HS-27A (cell line): Measurements from ENCODE around the gene ARHGEF2.

Experiments
- DNase-seq: peaks from one replicate; pipeline ENCODE4 v3.0.0-alpha.2; 2012; ENCODE audit warnings: low read depth, missing footprints

ARHGEF2 gene

GRCh38 chr1:155971910-155972809 is 6.2 kb downstream of the ARHGEF2 start:
- no peak for DNase-seq

- no peak for DNase-seq
Observed at GRCh38 chr1:155970531-155971167, 7.7 kb downstream of the ARHGEF2 start.

GRCh38 chr1:155969377-155969791 is 9.0 kb downstream of the ARHGEF2 start:
- no peak for DNase-seq

GRCh38 chr1:155968670-155969069 is 9.7 kb downstream of the ARHGEF2 start:
- no peak for DNase-seq

GRCh38 chr1:155968051-155968400 is 10.3 kb downstream of the ARHGEF2 start:
- no peak for DNase-seq

GRCh38 chr1:155967341-155968050 is 10.9 kb downstream of the ARHGEF2 start:
- no peak for DNase-seq

GRCh38 chr1:155966750-155967149 is 11.6 kb downstream of the ARHGEF2 start:
- no peak for DNase-seq

GRCh38 chr1:155966135-155966534 is 12.2 kb downstream of the ARHGEF2 start:
- DNase-seq: no peak

GRCh38 chr1:155964193-155964592 is 14.2 kb downstream of the ARHGEF2 start:
- no peak for DNase-seq

- no peak for DNase-seq
Observed at GRCh38 chr1:155962599-155963211, 15.6 kb downstream of the ARHGEF2 start.

GRCh38 chr1:155961937-155962336 is 16.4 kb downstream of the ARHGEF2 start:
- DNase-seq: no peak

GRCh38 chr1:155960081-155960745 is 18.1 kb downstream of the ARHGEF2 start:
- DNase-seq: no peak

- DNase-seq: no peak
Observed at GRCh38 chr1:155957411-155957915, 20.9 kb downstream of the ARHGEF2 start.

GRCh38 chr1:155954645-155955044 is 23.7 kb downstream of the ARHGEF2 start:
- DNase-seq: no peak

GRCh38 chr1:155952505-155952890 is 25.8 kb downstream of the ARHGEF2 start:
- DNase-seq: no peak

GRCh38 chr1:155951753-155952504 is 26.4 kb downstream of the ARHGEF2 start:
- DNase-seq: no peak

- DNase-seq: no peak
Observed at GRCh38 chr1:155950829-155951228, 27.5 kb downstream of the ARHGEF2 start.

GRCh38 chr1:155947741-155948140 is 30.6 kb downstream of the ARHGEF2 start:
- DNase-seq: no peak

GRCh38 chr1:155947292-155947691 is 31.1 kb downstream of the ARHGEF2 start:
- DNase-seq: no peak

GRCh38 chr1:155946633-155947219 is 31.6 kb downstream of the ARHGEF2 start:
- no peak for DNase-seq

- no peak for DNase-seq
Observed at GRCh38 chr1:155944444-155944799, 33.9 kb downstream of the ARHGEF2 start.
